H9 (cell line): ENCODE data around the gene EP300. TPM values are rescaled to one million over a fixed set of nuclear protein-coding genes. Genes with fewer than 3 reads are reported as not detected.

Experiments
- DNase-seq: peaks from one replicate; pipeline ENCODE4 v3.0.0-alpha.2; 2017
- H2AFZ ChIP-seq: one replicate; pipeline ENCODE4 v1.6.1; 2013; ENCODE audit warnings: mild to moderate bottlenecking, low read length, control low read depth, moderate library complexity
- H2AK5ac ChIP-seq: 2 replicates; pipeline ENCODE4 v1.6.1; 2013; ENCODE audit warnings: low read length, control low read depth, mixed read lengths; ENCODE audit not compliant: insufficient read length
- H2BK120ac ChIP-seq: one replicate; pipeline ENCODE4 v1.6.1; 2013; ENCODE audit warnings: low read depth, mild to moderate bottlenecking, low read length, control low read depth, inconsistent platforms; ENCODE audit not compliant: poor library complexity, severe bottlenecking
- H2BK12ac ChIP-seq: 2 replicates; pipeline ENCODE4 v1.6.1; 2013; ENCODE audit warnings: low read length, control low read depth, mixed read lengths, low read depth; ENCODE audit not compliant: insufficient read length
- H2BK15ac ChIP-seq: 2 replicates; pipeline ENCODE4 v1.6.1; 2013; ENCODE audit warnings: low read depth, low read length, control low read depth
- H2BK20ac ChIP-seq: one replicate; pipeline ENCODE4 v1.6.1; 2013; ENCODE audit warnings: low read depth, mild to moderate bottlenecking, low read length, control low read depth, inconsistent platforms; ENCODE audit not compliant: poor library complexity, severe bottlenecking
- H2BK5ac ChIP-seq: 2 replicates; pipeline ENCODE4 v1.6.1; 2013; ENCODE audit warnings: low read length, control low read depth, mixed read lengths; ENCODE audit not compliant: insufficient read length
- H3K14ac ChIP-seq: 2 replicates; pipeline ENCODE4 v1.6.1; 2013; ENCODE audit warnings: low read length, control low read depth; ENCODE audit not compliant: insufficient read depth
- H3K18ac ChIP-seq: 2 replicates; pipeline ENCODE4 v1.6.1; 2013; ENCODE audit warnings: low read depth, mild to moderate bottlenecking, mixed read lengths, low read length, control low read depth; ENCODE audit not compliant: insufficient read length
- H3K23ac ChIP-seq: 2 replicates; pipeline ENCODE4 v1.6.1; 2013; ENCODE audit warnings: low read length, control low read depth, mixed read lengths, low read depth; ENCODE audit not compliant: insufficient read length
- H3K23me2 ChIP-seq: 2 replicates; pipeline ENCODE4 v1.6.1; 2013; ENCODE audit warnings: low read depth, mild to moderate bottlenecking, mixed read lengths, low read length, control low read depth; ENCODE audit not compliant: insufficient read length, poor library complexity, severe bottlenecking
- H3K27ac ChIP-seq: 2 replicates; pipeline ENCODE4 v1.5.1; 2013; ENCODE audit warnings: low read length, control low read depth, mixed read lengths, low read depth; ENCODE audit not compliant: insufficient read length
- H3K27me3 ChIP-seq: 2 replicates; pipeline ENCODE4 v1.6.1; 2013; ENCODE audit warnings: low read length, control low read depth, inconsistent platforms; ENCODE audit not compliant: insufficient read depth
- H3K4ac ChIP-seq: 2 replicates; pipeline ENCODE4 v1.6.1; 2013; ENCODE audit warnings: low read depth, mild to moderate bottlenecking, control low read depth, inconsistent platforms, low read length, moderate library complexity
- H3K4me1 ChIP-seq: 2 replicates; pipeline ENCODE4 v1.6.1; 2013; ENCODE audit warnings: low read length, control low read depth, inconsistent platforms; ENCODE audit not compliant: insufficient read depth
- H3K4me2 ChIP-seq: 2 replicates; pipeline ENCODE4 v1.6.1; 2013; ENCODE audit warnings: low read length, control low read depth, mixed read lengths; ENCODE audit not compliant: insufficient read length, insufficient read depth
- H3K56ac ChIP-seq: 2 replicates; pipeline ENCODE4 v1.6.1; 2013; ENCODE audit warnings: low read depth, mild to moderate bottlenecking, mixed read lengths, low read length, control low read depth; ENCODE audit not compliant: insufficient read length
- H3K79me1 ChIP-seq: 2 replicates; pipeline ENCODE4 v1.6.1; 2013; ENCODE audit warnings: low read depth, mild to moderate bottlenecking, moderate library complexity, low read length, control low read depth, inconsistent platforms; ENCODE audit not compliant: insufficient read depth, poor library complexity, severe bottlenecking
- H3K79me2 ChIP-seq: 2 replicates; pipeline ENCODE4 v1.6.1; 2013; ENCODE audit warnings: low read length, control low read depth, inconsistent platforms; ENCODE audit not compliant: insufficient read depth
- H3K9ac ChIP-seq: 2 replicates; pipeline ENCODE4 v1.6.1; 2013; ENCODE audit warnings: low read length, control low read depth, mixed read lengths; ENCODE audit not compliant: insufficient read length; ENCODE audit errors: extremely low read depth
- H3K9me3 ChIP-seq: one replicate; pipeline ENCODE4 v1.6.1; 2013; ENCODE audit warnings: low read depth, low read length, inconsistent platforms; ENCODE audit not compliant: control insufficient read depth
- H3T11ph ChIP-seq: one replicate; pipeline ENCODE4 v1.6.1; 2013; ENCODE audit warnings: mild to moderate bottlenecking, low read length, control low read depth, inconsistent platforms
- H4K20me1 ChIP-seq: one replicate; pipeline ENCODE4 v1.6.1; 2013; ENCODE audit not compliant: control insufficient read depth, insufficient read length, insufficient read depth
- H4K5ac ChIP-seq: 2 replicates; pipeline ENCODE4 v1.6.1; 2013; ENCODE audit warnings: low read depth, mild to moderate bottlenecking, mixed read lengths, low read length, control low read depth; ENCODE audit not compliant: insufficient read length
- H4K8ac ChIP-seq: replicated peaks from 2 replicates; pipeline ENCODE4 v1.6.1; 2013; ENCODE audit warnings: low read length, control low read depth, mixed read lengths, low read depth; ENCODE audit not compliant: insufficient read length
- H4K91ac ChIP-seq: 2 replicates; pipeline ENCODE4 v1.6.1; 2013; ENCODE audit warnings: low read depth, mild to moderate bottlenecking, moderate library complexity, mixed read lengths, low read length, control low read depth; ENCODE audit not compliant: insufficient read length
- H3K27ac Mint-ChIP-seq, 3 experiments: 2 replicates in 2 of 3; 3 replicates in 1 of 3; pipeline ENCODE4 v1.8.0; 2020 to 2021; ENCODE audit warnings: mixed read lengths in 3 of 3, mild to moderate bottlenecking in 1 of 3, moderate library complexity in 1 of 3
- H3K27me3 Mint-ChIP-seq: 2 replicates; pipeline ENCODE4 v1.8.0; 2021; ENCODE audit warnings: low read depth, mild to moderate bottlenecking, moderate library complexity, mixed read lengths
- H3K36me3 Mint-ChIP-seq, 3 experiments: 2 replicates in 2 of 3; 3 replicates in 1 of 3; pipeline ENCODE4 v1.8.0; 2020 to 2021; ENCODE audit warnings: low read depth in 3 of 3, mixed read lengths in 3 of 3; ENCODE audit not compliant: insufficient read depth in 1 of 3
- H3K4me1 Mint-ChIP-seq, 2 experiments: 2 replicates each; pipeline ENCODE4 v1.8.0; 2020; ENCODE audit warnings: mixed read lengths in 2 of 2
- H3K4me3 Mint-ChIP-seq, 2 experiments: 2 replicates in 1 of 2; 3 replicates in 1 of 2; pipeline ENCODE4 v1.8.0; 2020 to 2021; ENCODE audit warnings: mild to moderate bottlenecking in 2 of 2, mixed read lengths in 2 of 2, moderate library complexity in 1 of 2
- H3K9me3 Mint-ChIP-seq, 2 experiments: 2 replicates in 1 of 2; 3 replicates in 1 of 2; pipeline ENCODE4 v1.8.0; 2020; ENCODE audit warnings: mild to moderate bottlenecking in 2 of 2, mixed read lengths in 2 of 2, moderate library complexity in 1 of 2
- WGBS: extraction: QIAGEN DNeasy Blood & Tissue Kit; methylation state at CpG from one replicate; pipeline ENCODE4 v1.1.7; 2013; ENCODE audit warnings: missing lambda C conversion rate, low lambda C conversion rate, mixed read lengths; ENCODE audit not compliant: insufficient read length; ENCODE audit errors: extremely low coverage; 5-methylcytosine and 5-hydroxymethylcytosine counted together
- total RNA-seq: library from RNA; stranded (reverse); gene quantifications from 2 replicates; pipeline ENCODE4 v1.2.1, GENCODE V29; 2021
- TF ChIP-seq, protein P1 (sequence below): fragments of 200-600 bp; sonication (generic); conservative IDR thresholded peaks from 3 replicates; pipeline ENCODE4 v1.8.0; 2021; ENCODE audit warnings: antibody characterized with exemption, mild to moderate bottlenecking

Gene EP300
- total RNA-seq, 1 experiment from 2014 or later: 136 TPM

DNA sequence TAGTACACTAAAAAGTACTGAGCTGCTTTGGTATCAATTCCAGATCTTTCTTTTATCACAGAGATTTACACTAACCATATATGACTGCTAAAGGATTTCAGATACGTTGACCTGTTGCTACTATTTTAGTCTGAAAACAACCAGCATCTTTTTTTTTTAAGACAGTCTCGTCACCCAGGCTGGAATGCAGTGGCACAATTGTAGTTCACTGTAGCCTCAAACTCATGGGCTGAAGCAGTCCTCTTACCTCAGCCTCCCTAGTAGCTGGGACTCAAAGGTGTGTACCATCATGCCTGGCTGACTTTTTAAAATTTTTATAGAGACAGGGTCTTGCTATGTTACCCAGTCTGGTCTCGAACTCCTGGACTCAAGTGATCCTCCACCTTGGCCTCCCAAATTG is 88.5 kb downstream of the EP300 start:
- no peak overlapping the region for H3K4me3 Mint-ChIP-seq
- H3K23ac ChIP-seq: no peak overlapping the region
- no peaks in the 10 kb centered on the region for H3K79me2 ChIP-seq
- H3K23me2 ChIP-seq: no peaks in the 10 kb centered on the region
- no peak overlapping the region for H2BK120ac ChIP-seq
- no peak overlapping the region for H3K9ac ChIP-seq
- no peak overlapping the region for H3K18ac ChIP-seq
- H4K20me1 ChIP-seq: no peaks in the 10 kb centered on the region
- no peaks in the 10 kb centered on the region for H3K9me3 ChIP-seq
- H3K14ac ChIP-seq: no peak overlapping the region
- H2AK5ac ChIP-seq: no peak overlapping the region
- no peak overlapping the region for H2BK15ac ChIP-seq
- peaks cover 9 to 17% of the 10 kb centered on the region in 2 experiments for H3K4me1 Mint-ChIP-seq
- H2BK5ac ChIP-seq: no peak overlapping the region
- H3T11ph ChIP-seq: no peak overlapping the region
- WGBS: no CpG with 5 or more reads among the region's 3 CpGs
- H3K9me3 Mint-ChIP-seq: no peaks in the 10 kb centered on the region
- H3K27ac ChIP-seq: no peak overlapping the region
- H4K5ac ChIP-seq: no peak overlapping the region
- H3K27ac Mint-ChIP-seq: peak overlapping the region in 2 of 3 experiments; percentile 2 to 88; a peak in 1 of 7 replicates
- no peak overlapping the region for H4K91ac ChIP-seq
- no peak overlapping the region for H2AFZ ChIP-seq
- H4K8ac ChIP-seq: no peak overlapping the region
- H3K27me3 ChIP-seq: no peaks in the 10 kb centered on the region
- H3K27me3 Mint-ChIP-seq: peaks cover 2% of the 10 kb centered on the region; the same call in 1 of the 2 replicates
- H3K79me1 ChIP-seq: no peaks in the 10 kb centered on the region
- no peak overlapping the region for H3K4ac ChIP-seq
- peaks cover 31 to 48% (median 46%) of the 10 kb centered on the region in 3 experiments; a peak in 6 of 7 replicates for H3K36me3 Mint-ChIP-seq
- H2BK12ac ChIP-seq: no peak overlapping the region
- DNase-seq: no peak
- peaks cover 3% of the 10 kb centered on the region; the same call in 1 of the 2 replicates for H3K4me1 ChIP-seq
- no peak overlapping the region for H3K56ac ChIP-seq
- H3K4me2 ChIP-seq: no peak overlapping the region
- TF ChIP-seq, protein P1, sequence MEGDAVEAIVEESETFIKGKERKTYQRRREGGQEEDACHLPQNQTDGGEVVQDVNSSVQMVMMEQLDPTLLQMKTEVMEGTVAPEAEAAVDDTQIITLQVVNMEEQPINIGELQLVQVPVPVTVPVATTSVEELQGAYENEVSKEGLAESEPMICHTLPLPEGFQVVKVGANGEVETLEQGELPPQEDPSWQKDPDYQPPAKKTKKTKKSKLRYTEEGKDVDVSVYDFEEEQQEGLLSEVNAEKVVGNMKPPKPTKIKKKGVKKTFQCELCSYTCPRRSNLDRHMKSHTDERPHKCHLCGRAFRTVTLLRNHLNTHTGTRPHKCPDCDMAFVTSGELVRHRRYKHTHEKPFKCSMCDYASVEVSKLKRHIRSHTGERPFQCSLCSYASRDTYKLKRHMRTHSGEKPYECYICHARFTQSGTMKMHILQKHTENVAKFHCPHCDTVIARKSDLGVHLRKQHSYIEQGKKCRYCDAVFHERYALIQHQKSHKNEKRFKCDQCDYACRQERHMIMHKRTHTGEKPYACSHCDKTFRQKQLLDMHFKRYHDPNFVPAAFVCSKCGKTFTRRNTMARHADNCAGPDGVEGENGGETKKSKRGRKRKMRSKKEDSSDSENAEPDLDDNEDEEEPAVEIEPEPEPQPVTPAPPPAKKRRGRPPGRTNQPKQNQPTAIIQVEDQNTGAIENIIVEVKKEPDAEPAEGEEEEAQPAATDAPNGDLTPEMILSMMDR: no peak
- no peak overlapping the region for H2BK20ac ChIP-seq
